T-helper 22 cell (primary cell): ENCODE results near the gene WDR47.
A peak's percentile ranks its signal among the peaks of the same experiment; 100 is the strongest.

Source experiments
- DNase-seq: peaks from one replicate; pipeline ENCODE4 v3.0.0-alpha.2; 2020; ENCODE audit warnings: low read depth

The WDR47 gene

DNA sequence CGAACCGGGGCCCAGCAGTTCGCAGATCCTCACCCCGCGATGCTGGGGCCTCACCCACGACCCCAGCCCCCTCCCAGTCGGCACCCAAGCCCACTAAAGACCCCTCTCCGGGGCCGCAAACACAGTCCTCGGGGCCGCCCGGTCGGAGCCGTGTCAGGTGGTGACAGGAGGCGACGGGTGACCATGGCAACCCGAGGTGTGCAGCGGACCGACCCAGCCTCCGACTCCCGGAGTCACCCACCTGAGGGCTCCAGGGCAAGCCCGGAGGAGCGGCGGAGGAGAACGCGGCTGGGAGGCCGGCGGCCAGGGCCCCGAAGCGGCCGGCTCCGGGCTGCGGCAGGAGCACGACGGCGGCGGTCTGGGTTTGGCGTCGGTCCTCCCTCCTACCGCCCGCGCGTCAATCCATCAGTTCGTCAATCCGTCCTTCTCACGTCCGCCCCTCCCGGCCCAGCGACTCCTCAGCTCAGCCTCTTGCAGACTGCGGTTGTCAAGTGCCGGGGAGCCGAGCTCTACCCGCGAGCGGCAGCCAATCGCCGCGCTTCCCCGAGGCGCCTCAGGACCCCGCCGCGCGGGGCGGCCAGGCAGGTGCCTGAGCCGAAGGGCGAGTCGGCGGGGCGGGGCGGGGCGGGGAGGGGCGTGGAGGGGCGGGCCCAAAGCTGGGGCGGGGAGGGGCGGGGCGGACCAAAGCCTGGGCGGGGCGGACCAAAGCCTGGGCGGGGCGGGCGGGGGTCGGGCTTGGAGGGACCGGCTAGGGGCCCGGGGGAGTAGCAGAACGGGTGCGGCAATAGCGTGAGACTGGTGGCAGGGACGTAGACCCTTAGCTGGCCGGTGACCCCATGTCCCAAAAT lies at the start of gene WDR47:
Gene WDR47, minus strand, starts transcription at position 482 of the 848 bp plus-strand sequence. CDS start 18,590 bp downstream, outside the sequence.
- DNase-seq, result peak; percentile 94

DNA sequence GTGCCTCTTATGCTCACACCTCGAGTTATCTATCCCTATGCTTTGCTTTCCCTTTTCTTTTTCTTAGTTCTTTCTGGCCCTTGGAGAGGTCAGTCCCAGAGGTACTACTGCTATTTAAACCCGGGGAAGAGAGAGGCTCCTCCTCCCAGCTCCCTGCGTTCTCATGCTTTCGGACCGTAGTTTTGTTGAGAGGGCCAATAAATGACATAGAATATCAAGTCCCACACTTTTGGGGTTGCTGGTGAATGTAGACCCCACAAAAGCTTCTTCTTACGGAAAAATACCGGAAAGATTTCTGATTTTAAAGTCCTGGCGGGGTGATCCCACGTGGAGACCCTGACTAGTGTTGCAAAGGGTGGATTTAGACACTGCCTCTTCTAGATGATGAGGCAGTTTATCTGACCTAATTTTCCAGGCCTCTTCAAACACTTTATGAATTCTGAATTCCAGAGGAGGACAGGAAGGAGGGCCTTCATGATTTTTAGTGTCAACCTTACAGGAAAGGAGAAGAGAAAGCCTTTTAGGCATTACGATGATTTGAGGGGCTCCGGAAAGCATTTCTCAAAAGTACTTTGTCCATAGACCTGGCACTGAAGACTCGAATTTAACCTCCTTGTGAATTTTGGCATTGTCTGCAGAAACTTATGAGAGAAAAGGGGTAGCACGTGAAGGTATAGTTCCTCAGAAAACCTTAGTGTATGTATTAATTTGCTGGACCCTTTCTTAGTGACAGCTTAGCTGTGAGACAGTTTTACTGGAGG lies 49.4 kb upstream of the WDR47 start:
- DNase-seq, result no peak

DNA sequence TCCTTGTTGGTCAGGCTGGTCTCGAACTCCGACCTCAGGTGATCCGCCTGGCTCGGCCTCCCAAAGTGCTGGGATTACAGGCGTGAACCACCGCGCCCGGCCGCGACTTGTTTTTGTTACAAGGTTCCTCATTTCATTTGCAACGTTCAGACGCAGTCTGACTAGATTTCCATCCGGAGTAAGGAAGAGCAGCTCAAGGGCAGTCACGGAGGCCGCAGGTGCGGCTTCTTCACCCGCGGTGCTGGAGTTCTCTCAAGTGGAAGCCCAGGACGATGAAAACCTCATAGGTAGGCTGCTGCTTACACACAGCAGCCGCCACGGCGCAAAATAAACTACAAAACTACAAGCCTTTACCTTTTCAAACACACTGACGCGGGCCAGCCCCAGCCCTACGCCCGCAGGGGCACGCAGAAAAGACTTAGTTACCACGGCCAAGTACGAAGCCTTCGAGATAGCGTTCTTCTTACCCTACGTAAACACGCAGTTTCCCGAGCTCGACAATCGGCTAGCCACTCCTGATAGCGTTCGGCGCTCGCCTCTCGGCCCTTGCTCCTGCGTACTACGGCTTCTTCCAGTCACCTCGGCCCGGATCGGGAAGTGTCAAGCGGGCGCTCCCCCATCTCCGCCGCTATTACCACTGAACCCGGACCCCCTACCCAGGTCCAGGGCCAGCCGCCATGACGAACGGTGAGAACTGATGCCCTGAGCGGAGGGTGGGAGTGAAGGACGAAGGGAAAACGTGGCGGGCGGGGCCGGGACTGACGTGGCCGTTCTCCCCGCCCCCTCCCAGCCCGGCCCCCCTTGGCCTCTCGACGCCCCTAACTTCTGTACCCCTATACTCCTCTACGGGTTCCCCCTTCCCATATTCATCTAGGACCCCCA lies 48.5 kb upstream of the WDR47 start, which contains the start of gene TMEM167B:
Gene TMEM167B, plus strand, starts transcription at position 569 of the 882 bp plus-strand sequence. Its CDS starts 109 bp downstream, at position 678.
- DNase-seq, result peak; percentile 79

DNA sequence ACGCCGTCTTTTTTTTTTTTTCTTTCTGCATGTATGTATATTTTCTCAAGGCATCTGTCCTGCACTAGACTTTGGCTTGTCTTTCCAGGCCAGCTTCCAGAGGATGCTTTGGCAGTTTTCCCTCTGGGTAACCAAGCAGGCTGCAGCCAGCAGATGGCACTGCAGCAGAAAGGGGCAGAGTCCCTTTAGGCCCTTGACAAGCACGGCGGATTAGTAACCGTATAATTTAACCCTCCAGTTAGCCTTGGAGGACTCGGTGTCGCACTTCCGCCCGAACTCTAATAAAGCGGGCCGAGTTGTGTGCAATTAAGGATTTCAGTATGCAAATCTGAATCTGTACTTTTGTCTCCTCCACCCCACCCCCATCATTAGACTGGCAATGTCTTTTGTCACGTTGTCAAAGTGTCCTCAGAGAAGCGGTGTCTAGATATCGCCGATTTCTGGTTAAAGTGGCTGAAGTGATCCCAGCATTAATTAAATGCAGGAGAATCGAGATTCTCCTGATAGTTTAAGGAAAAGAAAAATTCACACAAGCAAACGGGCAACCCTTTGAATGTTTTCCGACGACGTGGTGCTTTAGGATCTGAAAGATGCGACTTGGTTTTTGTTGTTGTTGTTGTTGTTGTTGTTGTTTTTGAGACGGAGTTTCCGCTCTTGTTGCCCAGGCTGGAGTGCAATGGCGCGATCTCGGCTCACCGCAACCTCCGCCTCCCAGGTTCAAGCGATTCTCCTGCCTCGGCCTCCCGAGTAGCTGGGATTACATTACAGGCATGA lies 47.5 kb upstream of the WDR47 start:
- no peak for DNase-seq

DNA sequence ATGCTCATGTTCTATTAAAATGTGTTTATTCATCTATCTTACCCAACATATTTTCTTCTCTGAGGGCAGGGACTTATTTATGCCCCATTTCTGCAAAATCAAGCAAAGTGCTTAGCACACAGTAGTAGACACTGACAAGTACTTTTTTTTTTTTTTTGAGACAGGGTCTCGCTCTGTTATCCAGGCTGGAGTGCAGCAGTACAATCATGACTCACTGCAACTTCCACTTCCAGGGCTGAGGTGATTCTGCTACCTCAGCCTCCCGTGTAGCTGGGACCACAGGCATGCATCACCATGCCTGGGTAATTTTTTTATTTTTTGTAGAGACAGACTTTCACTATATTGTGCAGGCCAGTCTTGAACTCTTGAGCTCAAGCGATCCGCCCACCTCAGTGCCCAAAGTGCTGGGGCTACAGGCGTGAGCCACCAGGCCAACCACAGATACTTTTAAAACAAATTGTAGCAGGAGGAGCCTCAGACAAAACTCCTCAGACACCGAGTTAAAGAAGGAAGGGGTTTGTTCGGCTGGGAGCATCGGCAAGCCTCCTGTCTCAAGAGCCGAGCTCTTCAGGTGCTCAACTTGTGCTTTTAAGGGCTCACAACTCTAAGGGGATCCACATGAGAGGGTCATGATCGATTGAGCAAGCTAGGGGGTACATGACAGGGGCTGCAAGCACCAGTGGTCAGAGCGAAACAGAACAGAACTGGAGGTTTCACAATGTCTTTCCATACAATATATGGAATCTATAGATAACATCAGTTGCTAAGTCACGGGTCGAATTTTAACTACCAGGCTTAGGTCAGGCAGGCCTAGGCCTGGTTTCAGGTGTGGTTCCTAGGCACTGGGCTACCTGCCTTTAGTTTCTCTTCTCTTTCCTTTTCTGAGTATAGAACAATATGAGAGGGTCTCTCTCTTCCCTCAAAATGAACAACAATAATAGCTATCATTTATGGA lies 42.9 kb upstream of the WDR47 start:
- DNase-seq, result no peak

DNA sequence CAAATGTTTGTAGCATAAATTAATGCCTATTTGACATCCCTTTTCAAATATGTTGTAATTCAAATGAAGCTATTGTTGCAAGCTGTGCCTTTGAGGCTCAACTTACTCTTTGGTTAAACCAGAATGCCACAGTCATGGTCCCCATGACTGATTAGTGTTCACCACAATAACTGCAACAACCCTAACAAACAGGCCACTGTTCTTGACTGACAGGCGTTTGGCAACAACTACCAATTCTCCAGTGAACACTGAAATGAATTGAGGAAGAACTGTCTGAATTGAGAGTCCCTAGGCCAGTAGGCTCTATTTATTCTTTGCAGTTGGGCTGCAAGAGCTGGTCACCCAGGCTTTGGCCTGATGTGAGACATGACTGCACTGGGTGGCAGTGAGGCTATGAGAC lies 42.0 kb upstream of the WDR47 start:
- no peak for DNase-seq

DNA sequence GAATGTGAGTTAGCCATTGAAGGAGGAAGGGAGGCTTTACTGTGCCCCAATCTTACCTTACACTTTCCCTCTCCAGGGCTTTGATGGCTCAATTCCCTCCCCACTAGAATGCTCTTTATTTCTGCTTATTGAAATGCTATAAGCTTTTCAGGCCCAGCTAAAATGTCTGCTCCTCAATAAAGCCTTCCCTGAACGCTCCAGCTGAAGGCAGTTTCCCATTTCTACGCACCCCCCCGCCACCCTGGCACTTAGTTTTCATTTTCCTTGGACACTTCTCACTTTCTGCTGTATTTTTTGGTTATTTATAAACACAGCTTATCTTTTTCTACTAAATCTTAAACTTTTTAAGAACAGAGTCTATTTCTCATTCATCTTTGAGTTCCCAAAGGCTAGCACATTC lies 41.6 kb upstream of the WDR47 start:
- DNase-seq, result no peak

DNA sequence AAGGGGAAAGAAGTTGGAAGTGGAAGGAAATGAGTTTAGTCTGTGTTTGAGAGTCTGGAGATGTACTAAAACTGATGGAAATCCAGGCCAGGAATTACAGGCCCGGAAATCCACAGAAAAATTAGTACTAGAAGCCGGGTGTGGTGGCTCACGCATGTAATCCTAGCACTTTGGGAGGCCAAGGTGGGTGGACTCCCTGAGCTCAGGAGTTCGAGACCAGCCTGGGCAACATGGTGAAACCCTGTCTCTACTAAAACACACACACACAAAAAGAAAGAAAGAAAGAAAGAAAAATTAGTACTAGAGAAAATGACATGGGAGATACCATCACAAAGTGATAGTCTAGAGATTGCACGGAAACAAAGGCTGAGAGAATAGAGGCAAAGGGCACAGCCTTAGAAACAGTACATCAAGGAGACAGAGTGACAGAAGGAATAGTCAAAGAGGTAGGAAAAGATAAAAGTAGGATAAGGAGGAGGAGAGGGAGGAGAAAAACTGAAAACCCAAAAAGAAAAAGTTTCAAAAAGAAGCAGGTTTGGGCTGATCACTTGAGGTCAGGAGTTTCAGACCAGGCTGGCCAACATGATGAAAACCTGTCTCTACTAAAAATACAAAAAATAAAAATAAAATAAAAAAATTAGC lies 38.7 kb upstream of the WDR47 start:
- DNase-seq, result no peak

DNA sequence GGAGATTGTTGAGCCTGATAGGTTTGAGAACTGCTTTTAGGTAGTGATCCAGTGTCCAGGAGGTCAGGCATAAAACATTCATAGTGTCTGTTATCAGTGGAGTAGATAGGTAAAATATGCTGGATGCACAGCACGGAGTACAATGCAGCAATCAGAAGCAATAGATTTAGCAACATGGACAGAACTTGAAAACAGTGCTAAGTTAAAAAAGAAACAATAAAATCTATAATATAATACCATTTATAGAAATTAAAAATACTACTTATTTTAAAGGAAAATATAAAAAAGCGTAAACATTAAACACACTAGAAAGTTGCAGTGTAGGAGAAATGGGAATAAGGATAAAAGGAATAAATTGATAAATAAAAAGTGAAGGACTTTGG lies 37.3 kb upstream of the WDR47 start:
- DNase-seq, result no peak

DNA sequence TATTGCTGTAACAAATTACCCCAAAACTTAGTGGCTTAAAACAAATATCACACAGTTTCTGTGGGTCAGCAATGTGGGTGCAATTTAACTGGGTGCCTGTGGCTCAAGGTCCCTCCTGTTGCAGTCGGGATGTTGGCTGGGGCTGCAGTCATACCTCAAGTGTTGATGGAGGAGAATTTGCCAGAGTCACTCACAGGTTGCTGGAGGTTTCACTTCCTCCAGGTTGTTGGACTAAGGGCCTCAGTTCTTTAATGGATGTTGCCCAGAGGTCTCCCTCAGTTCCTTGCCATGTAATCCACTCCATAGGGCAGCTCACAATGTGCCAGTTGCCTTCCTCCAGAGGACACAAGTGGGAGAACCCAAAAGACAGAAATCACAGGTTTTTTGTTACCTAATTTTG lies 36.4 kb upstream of the WDR47 start:
- no peak for DNase-seq

DNA sequence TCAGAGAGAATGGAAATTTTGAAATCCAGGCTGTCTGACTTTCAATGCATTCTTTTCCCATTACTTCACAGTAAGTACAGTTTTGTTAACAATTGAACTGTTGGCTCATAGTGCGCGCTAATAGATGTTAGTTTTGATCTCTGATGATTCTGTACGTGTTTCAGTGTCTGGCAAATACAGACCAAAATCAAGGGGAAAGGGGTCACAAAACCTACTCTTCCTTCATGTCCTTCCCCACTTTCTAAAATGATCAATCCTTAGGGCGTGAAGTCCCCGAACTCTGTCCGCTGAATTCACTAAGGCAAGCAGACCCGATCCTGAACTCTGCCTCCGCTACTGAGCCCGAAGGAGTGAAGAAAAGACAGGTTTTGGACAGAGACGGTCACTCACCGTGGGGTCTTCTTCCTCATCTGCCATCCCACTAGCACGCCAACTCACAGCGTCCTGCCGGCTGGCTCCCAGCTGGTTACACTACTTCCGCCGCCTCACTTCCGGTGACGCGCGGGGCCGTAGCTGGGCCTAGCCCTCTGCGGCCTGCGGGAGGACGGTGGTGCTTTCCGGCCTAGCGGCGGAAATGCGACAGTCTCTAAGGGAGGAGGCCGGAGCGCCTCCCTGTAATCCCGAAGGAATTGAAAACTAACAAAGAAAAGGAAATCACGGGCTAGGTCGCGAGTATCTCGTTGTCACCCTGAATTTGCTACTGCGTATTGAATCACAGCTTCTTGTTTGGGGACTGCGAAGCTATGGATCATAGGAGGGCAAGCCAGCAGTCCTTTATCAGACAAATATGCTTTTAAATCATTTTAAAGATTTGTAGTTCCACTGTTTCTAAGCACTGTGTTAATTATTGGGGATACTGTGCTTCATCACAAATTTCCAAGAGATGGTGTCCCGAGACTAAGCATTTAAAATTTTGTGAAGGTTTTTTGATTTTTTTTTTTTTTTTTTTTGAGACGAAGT lies 33.9 kb upstream of the WDR47 start, which contains the start of gene TAF13:
Gene TAF13, minus strand, starts transcription at position 473 of the 960 bp plus-strand sequence. Its CDS starts 56 bp downstream, at position 417.
- peak; percentile 74 for DNase-seq

DNA sequence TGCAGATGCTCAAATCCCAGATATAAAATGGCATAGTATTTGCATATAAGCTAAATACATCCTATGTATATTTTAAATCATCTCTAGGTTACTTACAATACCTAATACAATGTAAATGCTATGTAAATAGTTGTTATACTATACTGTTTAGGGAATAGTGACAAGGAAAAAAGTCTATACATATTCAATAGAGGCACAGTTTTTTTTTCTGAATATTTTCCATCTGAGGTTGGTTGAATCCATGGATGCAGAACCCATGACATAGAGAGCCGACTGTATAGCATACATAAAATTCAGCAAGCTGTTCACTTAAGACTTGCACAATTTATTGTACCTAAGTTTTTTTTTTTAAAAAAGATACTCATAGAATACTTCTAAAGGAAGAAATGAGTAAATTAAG lies 27.4 kb upstream of the WDR47 start:
- no peak for DNase-seq

DNA sequence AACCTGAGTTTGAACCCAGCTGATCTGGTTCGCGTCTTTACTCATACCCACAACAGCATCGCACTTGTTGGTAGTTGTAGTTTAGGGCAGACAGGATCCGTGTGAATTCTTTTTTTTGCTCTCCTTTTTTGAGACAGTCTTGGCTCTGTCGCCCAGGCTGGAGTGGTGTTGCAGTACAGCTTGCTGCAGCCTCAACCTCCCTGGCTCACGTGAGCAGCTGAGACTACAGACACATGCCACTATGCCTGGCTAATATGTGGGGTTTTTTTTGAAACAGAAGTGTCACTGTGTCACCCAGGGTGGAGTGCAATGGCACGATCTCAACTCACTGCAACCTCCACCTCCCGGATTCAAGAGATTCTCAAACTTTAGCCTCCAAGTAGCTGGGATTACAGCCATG lies 26.0 kb upstream of the WDR47 start:
- no peak for DNase-seq

DNA sequence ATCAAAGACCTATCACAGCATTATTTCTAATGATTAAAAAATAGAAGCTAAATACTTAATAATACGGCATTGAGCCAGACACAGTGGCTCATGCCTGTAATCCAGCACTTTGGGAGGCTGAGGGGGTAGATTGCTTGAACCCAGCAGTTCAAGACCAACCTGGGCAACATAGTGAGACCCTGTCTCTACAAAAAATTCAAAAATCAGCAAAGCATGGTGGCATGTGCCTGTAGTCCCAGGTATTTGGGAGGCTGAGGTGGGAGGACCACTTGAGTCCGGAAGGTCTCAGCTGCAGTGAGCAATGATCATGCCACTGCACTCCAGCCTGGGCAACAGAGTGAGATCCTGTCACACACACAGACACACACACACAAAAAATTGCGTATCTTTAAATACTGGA lies 23.2 kb upstream of the WDR47 start:
- DNase-seq, result no peak

DNA sequence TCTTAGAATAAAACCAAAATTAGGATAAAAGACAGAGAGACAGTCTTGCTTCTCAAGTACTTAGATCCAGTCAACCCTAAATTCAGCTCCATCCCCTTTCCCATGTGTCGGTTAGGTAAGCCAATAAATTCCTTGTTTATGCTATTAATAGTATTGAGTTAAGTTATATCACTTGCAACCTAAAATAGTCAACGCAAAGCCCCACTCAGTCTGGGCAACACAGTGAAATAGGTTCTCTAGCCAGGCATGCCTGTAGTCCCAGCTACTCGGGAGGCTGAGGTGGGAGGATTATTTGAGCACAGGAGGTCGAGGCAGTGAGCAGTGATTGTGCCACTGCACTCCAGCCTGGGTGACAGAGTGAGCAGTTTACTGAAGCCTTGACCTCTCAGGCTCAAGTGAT lies 19.3 kb upstream of the WDR47 start:
- DNase-seq, result no peak

DNA sequence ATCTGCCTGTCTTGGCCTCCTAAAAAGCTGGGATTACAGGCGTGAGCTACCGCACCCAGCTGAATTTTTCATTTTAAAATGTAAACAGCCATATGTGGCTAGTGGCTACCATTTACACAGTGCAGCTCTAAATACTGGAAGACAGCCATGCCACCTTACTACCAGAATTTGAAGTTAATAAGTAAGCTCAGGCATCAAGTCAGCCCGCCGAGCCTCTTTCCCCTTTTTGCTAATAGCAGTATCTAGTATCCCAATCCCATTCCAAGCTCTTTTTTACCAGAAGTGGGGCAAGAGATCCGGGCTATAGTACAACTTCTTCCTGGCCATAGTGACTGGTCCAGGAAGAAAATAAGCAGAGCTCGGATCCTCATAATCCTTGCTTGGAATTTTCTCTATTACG lies 18.8 kb upstream of the WDR47 start:
- DNase-seq, result no peak

DNA sequence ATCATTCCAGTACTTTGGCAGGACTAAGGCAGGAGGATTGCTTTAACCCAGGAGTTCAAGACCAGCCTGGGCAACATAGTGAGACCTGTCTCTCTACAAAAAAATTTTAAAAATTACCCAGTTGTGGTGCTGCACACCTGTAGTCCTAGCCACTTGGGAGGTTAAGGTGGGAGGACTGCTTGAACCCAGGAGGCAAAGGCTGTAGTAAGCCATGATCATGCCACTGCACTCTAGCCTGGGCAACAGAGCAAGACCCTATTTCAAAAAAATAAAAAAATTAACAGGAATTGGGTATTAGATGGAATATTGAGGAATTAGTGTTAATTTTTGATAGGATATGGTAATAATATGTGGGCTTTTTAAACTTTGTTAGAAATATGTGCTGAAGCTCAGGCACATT lies 17.1 kb upstream of the WDR47 start:
- DNase-seq, result no peak

DNA sequence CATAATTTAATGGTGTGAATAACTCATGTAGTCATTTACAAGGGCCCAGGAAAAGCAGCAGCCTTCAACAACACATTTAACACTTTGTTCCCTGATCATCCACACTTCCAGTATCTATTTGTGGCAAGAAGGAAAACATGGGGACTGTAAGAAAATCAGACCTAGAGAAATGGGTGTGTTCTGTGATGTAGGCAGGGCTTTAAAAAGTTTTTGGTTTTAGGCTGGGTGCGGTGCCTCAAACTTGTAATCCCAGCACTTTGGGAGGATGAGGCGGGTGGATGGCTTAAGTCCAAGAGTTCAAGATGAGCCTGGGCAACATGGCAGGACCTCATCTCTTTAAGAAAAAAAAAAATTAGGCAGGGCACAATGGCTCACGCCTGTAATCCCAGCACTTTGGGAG lies 14.2 kb upstream of the WDR47 start:
- DNase-seq, result no peak
